Stimulated activated CD4-positive, alpha-beta T cell treated with anti-CD3 and anti-CD28 coated beads, Interleukin-4, amount 100 ng/mL, for 24 hours (primary cell): Measurements from ENCODE around the gene PTGR3.

Experiments used
- DNase-seq: peaks from one replicate; pipeline ENCODE4 v3.0.0-alpha.2; 2020

The PTGR3 gene

DNA sequence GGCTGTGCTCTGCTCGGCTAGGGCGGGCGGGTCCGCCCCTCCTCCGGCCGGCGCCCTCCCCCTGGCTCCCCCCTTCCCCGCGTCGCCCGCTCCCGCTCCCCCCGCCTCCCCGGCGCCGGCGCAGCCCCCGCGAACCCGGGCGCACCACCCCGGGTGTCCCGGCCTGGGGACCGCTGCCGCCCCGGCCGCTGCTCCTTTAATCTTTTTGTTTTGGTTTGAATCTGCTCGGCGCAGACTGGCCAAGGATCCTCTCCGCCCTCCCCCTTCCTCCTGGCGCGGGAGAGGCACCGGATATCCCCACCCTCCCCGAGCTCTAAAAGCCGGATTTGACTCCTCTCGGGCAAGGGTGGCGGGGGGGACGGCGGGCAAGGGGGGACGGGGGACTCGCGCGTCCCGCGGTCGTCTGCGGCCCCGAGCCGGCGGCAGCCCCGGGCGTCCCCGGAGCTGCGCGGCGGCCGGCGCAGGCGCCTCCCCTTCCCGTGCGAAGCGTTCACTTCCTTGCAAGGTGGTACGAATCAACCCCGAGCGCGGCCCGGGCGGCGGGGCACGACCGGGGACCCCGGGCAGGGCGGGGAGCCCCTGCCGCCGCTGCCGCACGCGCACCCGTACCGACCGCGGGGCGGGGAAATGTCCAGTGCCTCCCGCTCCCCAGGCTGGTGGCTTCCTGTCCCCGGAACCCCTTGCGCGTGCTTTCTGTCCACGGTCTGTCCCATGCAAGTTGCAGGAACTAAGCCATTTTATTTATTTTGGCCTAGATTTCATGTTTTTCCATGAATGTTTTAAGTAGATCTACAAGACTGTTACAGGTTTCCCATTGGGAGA, at the start of gene PTGR3:
TSS of gene PTGR3 (minus strand) at position 11 of the 822 bp plus-strand sequence. CDS start 81 bp downstream, outside the sequence.
- peak; percentile 80 for DNase-seq

DNA sequence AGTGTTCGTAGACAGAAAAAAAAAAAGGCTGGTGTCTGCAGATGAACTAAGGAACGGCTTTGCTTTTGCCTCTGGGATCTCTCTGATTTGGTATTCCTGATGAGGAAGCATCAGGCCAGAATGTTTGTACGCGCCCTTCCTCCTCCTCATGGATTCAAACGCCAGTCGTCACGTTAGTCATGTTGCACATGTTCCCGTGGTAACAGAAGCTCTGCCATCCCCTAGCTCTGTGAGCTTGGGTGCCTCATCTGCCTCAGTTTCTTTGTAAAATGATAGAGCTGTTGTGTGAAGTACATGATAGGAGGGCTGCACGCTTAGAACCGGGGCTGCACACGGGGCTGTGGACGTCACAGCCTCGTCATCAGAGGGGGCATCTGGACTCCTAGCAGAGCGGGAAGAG, 48.7 kb upstream of the PTGR3 start:
- no peak for DNase-seq

GRCh38 chr18:75256376-75256775, 47.4 kb upstream of the PTGR3 start:
- DNase-seq: no peak

- no peak for DNase-seq
These were observed 46.2 kb upstream of the PTGR3 start for GRCh38 chr18:75255094-75255493.

GRCh38 chr18:75253784-75254183, 44.8 kb upstream of the PTGR3 start:
- DNase-seq: no peak

- DNase-seq: no peak
These were observed 44.1 kb upstream of the PTGR3 start for GRCh38 chr18:75253043-75253442.

- no peak for DNase-seq
These were observed 43.2 kb upstream of the PTGR3 start for GRCh38 chr18:75252136-75252535.

DNA sequence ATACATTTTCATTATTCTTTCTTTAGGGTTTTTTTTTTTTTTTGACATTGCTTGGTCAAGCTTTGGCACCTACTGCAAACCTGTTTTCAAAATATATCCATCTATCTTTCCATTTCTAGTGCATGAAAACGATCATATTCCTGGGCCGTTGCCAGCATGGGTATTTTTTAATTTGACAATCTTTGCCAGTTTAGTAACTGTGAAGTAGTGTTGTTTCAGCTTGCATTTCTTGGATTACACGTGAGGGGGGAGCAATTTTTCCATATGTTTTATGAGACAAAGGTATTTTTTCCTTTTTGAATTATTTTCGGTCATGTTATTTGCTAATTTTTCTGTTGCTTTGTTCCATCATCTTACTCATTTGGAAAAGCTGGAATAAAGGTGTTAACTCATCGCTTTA, 42.5 kb upstream of the PTGR3 start:
- DNase-seq: no peak

- no peak for DNase-seq
These were observed 41.5 kb upstream of the PTGR3 start for GRCh38 chr18:75250471-75250821.

DNA sequence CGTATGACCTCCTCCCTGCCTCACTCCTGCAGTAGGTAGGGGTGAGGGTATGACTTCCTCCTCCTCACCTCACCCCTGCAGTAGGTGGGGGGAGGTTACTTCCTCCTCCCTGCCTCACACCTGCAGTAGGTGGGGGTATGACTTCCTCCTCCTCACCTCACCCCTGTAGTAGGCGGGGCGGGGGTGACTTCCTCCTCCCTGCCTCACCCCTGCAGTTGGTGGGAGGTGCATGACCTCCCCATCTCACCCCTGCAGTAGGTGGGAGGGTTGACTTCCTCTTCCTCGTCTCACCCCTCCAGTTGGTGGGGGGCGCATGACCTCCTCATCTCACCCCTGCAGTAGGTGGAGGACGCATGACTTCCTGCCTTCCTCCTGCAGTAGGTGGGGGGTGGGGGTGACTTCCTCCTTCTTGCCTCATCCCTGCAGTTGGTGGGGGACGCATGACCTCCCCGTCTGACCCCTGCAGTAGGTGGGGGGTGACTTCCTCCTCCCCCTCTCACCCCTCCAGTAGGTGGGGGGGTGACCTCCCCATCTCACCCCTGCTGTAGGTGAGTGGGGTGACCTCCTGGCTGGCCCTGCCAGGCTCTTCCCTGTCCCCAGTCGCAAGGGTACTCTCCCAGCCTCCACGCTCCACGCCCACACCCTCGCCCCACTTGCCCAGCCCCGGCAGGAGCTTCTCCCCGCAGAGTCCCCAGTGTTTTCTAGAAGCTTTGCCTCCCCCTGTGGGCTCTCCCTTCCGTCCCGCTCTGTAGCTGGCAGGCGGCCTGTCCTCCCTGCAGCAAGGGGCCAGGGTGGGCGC, 40.9 kb upstream of the PTGR3 start:
- no peak for DNase-seq

GRCh38 chr18:75249175-75249518, 40.2 kb upstream of the PTGR3 start:
- no peak for DNase-seq

DNA sequence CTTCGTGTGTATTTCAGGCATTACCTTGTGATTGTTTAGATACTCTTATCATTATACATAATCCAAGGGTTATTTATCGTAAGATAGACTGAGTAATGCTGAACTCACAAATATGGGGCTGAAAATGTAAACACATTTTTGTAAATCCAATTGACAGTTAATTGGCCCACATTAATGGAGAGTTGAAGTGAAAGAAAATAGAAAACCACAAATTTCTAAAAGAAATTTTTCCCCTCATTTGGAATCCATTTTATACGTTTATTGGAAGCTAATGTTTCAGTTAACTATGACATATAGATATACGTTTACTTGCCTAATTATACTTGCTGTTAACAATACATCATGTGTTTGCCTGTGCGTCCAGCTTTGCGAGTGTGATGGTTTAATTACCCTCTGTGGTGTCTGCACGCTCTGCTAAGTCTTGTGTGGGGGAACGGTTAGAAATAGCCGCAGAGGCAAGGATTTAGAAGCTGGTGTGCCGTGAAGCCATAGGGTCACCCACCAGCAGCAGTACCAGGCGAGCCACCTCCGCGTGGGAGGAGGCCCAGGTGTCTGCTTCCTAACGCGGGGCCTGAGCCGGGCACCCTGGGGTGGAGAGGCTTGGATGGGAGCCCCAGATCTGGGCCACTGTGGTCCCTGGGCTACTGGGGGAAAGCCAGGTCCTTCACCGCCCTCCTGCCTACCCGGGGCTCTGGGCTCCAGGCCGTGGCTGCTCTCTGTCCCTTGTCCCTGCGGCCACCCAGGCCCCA, 39.7 kb upstream of the PTGR3 start:
- no peak for DNase-seq

GRCh38 chr18:75247611-75248421, 38.9 kb upstream of the PTGR3 start:
- no peak for DNase-seq

GRCh38 chr18:75246721-75247610, 38.0 kb upstream of the PTGR3 start:
- no peak for DNase-seq

GRCh38 chr18:75244351-75245313, 35.7 kb upstream of the PTGR3 start:
- DNase-seq: no peak

DNA sequence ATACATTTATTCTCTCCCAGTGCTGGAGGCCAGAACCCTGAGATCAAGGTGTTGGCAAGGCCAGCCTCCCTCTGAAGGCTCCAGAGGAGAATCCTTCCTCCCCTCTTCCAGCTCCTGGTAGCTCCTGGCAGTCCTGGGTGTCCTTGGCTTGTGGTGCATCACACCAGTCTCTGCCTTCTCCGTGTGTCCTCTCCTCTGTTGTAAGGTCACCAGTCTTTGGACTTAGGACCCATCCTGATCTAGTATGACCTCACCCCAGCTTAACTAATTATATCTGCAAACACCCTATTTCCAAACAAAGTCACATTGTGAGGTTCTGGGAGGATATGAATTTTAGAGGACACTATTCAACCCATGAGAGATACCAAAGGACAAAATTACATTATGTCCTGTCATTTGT, 32.8 kb upstream of the PTGR3 start:
- DNase-seq: no peak

- DNase-seq: no peak
These were observed 31.5 kb upstream of the PTGR3 start for GRCh38 chr18:75240433-75240832.

- DNase-seq: no peak
These were observed 29.8 kb upstream of the PTGR3 start for GRCh38 chr18:75238786-75239185.

DNA sequence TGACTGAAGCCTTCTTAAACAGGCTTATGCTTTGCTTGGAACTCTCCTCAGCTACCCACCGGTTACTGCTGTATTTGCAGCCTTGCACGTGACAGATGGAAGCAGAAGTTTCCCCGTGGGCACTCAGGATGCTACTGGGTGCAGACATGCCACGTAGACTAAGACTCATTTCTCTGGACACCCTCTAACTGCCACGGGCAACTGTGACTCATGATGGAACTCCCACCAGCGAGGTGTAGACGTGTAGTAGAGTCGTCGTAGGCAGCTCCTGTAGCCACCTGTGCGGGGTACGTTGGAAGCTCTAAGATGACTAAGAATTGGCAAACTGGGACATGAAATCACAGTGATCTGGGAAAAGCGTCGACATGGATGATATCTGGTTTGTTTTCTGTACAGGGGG, 29.2 kb upstream of the PTGR3 start:
- no peak for DNase-seq

GRCh38 chr18:75235896-75236295, 27.0 kb upstream of the PTGR3 start:
- no peak for DNase-seq

DNA sequence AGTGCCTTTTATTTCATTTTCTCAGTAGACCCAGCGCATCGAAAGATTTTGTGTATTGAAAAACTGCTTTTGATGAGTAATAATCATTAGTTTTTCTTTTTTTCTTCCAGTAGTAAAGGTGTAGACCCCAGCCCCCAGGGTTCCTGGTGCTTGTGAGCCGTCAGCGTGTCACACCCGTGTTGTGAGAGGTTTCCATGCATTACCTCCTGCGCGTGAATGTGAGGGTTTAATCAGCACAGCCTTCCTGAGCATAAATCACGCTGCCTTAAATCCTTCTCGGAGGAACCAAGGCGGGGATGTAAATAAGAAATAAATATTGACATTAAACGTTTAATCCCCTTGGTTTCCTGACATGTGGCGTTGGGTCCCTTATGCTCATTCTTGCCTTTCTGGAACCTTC, 26.0 kb upstream of the PTGR3 start:
- DNase-seq: no peak
